GM10248 (cell line): ENCODE data around the gene ZNF33A.

ENCODE experiments used
- CTCF ChIA-PET: fragments of 300-600 bp; sonication (Branson Sonifier 250); formaldehyde crosslinking; extraction: SDS; loops from one replicate; lab custom pipeline; 2021; ENCODE audit warnings: antibody characterized with exemption; lab: Yijun Ruan, JAX
- POLR2A ChIA-PET: fragments of 350-650 bp; sonication (Branson Sonifier 250); formaldehyde crosslinking; extraction: SDS; loops from one replicate; lab custom pipeline; 2020; ENCODE audit warnings: antibody characterized with exemption; lab: Yijun Ruan, JAX
- DNase-seq: peaks from one replicate; pipeline ENCODE4 v3.0.0; 2012; ENCODE audit errors: extremely low spot score
- TF ChIP-seq, protein P1 (sequence below): IDR thresholded peaks from 2 replicates; pipeline ENCODE4 v1.5.1; 2012; ENCODE audit warnings: mild to moderate bottlenecking, low read depth; ENCODE audit errors: extremely low read depth, missing control alignments, control extremely low read depth

Gene ZNF33A

GRCh38 chr10:38094927-38095574 is 84.6 kb downstream of the ZNF33A start:
- ChIA-PET POLR2A (no interaction called here), CTCF (interaction anchor here (1.0 to 1.5 kb wide), 2 partner anchors 13 to 85 kb away, joined by 3 to 5 read pairs; partner anchors contain the start of gene ZNF33A)
- TF ChIP-seq, protein P1, sequence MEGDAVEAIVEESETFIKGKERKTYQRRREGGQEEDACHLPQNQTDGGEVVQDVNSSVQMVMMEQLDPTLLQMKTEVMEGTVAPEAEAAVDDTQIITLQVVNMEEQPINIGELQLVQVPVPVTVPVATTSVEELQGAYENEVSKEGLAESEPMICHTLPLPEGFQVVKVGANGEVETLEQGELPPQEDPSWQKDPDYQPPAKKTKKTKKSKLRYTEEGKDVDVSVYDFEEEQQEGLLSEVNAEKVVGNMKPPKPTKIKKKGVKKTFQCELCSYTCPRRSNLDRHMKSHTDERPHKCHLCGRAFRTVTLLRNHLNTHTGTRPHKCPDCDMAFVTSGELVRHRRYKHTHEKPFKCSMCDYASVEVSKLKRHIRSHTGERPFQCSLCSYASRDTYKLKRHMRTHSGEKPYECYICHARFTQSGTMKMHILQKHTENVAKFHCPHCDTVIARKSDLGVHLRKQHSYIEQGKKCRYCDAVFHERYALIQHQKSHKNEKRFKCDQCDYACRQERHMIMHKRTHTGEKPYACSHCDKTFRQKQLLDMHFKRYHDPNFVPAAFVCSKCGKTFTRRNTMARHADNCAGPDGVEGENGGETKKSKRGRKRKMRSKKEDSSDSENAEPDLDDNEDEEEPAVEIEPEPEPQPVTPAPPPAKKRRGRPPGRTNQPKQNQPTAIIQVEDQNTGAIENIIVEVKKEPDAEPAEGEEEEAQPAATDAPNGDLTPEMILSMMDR = no peak
- no peak for DNase-seq

DNA sequence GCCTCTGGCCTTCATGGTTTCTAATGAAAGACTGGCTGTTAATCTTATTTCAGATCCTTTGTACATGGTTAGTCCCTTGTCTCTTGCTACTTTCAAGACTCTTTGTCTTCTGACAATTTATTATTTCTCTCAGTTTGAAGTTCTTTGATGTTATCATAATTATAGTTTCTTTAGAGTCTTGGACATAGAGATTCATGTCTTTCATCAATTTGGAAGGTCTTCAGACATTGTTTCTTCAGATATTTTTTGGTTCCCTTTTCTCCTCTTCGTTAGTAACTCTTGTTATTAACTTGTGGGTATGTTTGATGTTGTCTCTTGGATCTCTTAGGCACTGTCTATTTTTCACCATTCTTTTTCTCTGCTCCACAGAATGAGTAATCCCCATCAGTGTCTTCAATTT is 92.4 kb downstream of the ZNF33A start:
- DNase-seq = no peak
- TF ChIP-seq, protein P1 = no peak
- POLR2A ChIA-PET = no interaction called here
- CTCF ChIA-PET = no interaction called here

DNA sequence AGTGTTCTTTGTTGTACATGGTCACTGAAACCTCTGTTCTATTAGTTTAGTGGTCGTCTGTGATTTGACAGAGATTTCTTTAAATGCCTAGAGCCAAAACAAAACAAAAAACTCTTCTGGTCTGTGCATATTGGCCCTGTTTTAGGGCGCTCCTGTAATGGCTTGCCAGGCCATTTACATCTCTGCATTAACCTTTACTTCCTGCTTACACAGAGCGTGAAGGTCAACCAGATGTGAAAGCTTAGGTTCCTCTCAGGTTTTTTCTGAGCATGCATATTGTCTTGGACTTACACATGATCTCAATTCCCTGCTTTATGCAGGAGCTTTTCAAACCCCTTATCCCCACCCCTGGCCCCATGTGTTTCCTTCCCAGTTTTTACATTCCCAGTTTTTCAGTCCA is 93.3 kb downstream of the ZNF33A start:
- TF ChIP-seq, protein P1 = no peak
- no peak for DNase-seq
- ChIA-PET CTCF (no interaction called here), POLR2A (no interaction called here)

- ChIA-PET CTCF (no interaction called here), POLR2A (no interaction called here)
- TF ChIP-seq, protein P1 = no peak
- DNase-seq = no peak
These were observed 101.7 kb downstream of the ZNF33A start for GRCh38 chr10:38112159-38112558.
